Measurements from ENCODE around the gene ZNF862.

ZNF862 gene

GRCh38 chr7:149878523-149878921 is 40.3 kb downstream of the ZNF862 start:
- Histone ChIP-seq H3K9ac (ENCODE audit: low read length in 5 of 5) (no peak overlapping the region), H3K4me1 (ENCODE audit: control insufficient read depth in 5 of 5, insufficient read depth in 5 of 5, low read length in 5 of 5) (peaks cover 5 to 58% (median 33%) of the 10 kb centered on the region in 5 donors), H3K36me3 (ENCODE audit: control insufficient read depth in 5 of 5, insufficient read depth in 5 of 5, low read length in 5 of 5) (peaks cover 0 to 10% (median 0%) of the 10 kb centered on the region in 5 donors), H3K27ac (ENCODE audit: low read depth, low read length) (no peak overlapping the region), H3K27me3 (ENCODE audit: control insufficient read depth in 5 of 5, insufficient read depth in 4 of 5, low read length in 5 of 5) (no peaks in the 10 kb centered on the region), H3K4me3 (ENCODE audit: low read depth in 1 of 5, low read length in 5 of 5) (no peak overlapping the region), H3K9me3 (ENCODE audit: control insufficient read depth in 5 of 5, low read length in 5 of 5) (no peaks in the 10 kb centered on the region)

GRCh38 chr7:149879271-149879743 is 41.1 kb downstream of the ZNF862 start:
- Histone ChIP-seq H3K27ac (ENCODE audit: low read depth, low read length) (no peak overlapping the region), H3K4me3 (ENCODE audit: low read depth in 1 of 5, low read length in 5 of 5) (no peak overlapping the region), H3K9me3 (ENCODE audit: control insufficient read depth in 5 of 5, low read length in 5 of 5) (no peaks in the 10 kb centered on the region), H3K9ac (ENCODE audit: low read length in 5 of 5) (no peak overlapping the region), H3K36me3 (ENCODE audit: control insufficient read depth in 5 of 5, insufficient read depth in 5 of 5, low read length in 5 of 5) (peaks cover 0 to 10% (median 0%) of the 10 kb centered on the region in 5 donors), H3K4me1 (ENCODE audit: control insufficient read depth in 5 of 5, insufficient read depth in 5 of 5, low read length in 5 of 5) (peaks cover 5 to 58% (median 34%) of the 10 kb centered on the region in 5 donors), H3K27me3 (ENCODE audit: control insufficient read depth in 5 of 5, insufficient read depth in 4 of 5, low read length in 5 of 5) (no peaks in the 10 kb centered on the region)

GRCh38 chr7:149879766-149880637 is 41.8 kb downstream of the ZNF862 start:
- no peak overlapping the region for H3K4me3 ChIP-seq (ENCODE audit: low read depth in 1 of 5, low read length in 5 of 5)
- H3K9me3 ChIP-seq (ENCODE audit: control insufficient read depth in 5 of 5, low read length in 5 of 5) = no peaks in the 10 kb centered on the region
- H3K27me3 ChIP-seq (ENCODE audit: control insufficient read depth in 5 of 5, insufficient read depth in 4 of 5, low read length in 5 of 5) = no peaks in the 10 kb centered on the region
- H3K27ac ChIP-seq (ENCODE audit: low read depth, low read length) = no peak overlapping the region
- no peak overlapping the region for H3K9ac ChIP-seq (ENCODE audit: low read length in 5 of 5)
- H3K36me3 ChIP-seq (ENCODE audit: control insufficient read depth in 5 of 5, insufficient read depth in 5 of 5, low read length in 5 of 5) = peaks cover 0 to 10% (median 0%) of the 10 kb centered on the region in 5 donors
- peaks cover 5 to 58% (median 34%) of the 10 kb centered on the region in 5 donors for H3K4me1 ChIP-seq (ENCODE audit: control insufficient read depth in 5 of 5, insufficient read depth in 5 of 5, low read length in 5 of 5)

- Histone ChIP-seq H3K4me3 (ENCODE audit: low read depth in 1 of 5, low read length in 5 of 5) (no peak overlapping the region), H3K9me3 (ENCODE audit: control insufficient read depth in 5 of 5, low read length in 5 of 5) (no peaks in the 10 kb centered on the region), H3K9ac (ENCODE audit: low read length in 5 of 5) (peak overlapping the region in 2 of 5 donors; percentile 14 to 37), H3K4me1 (ENCODE audit: control insufficient read depth in 5 of 5, insufficient read depth in 5 of 5, low read length in 5 of 5) (peaks cover 5 to 58% (median 35%) of the 10 kb centered on the region in 5 donors), H3K27ac (ENCODE audit: low read depth, low read length) (no peak overlapping the region), H3K36me3 (ENCODE audit: control insufficient read depth in 5 of 5, insufficient read depth in 5 of 5, low read length in 5 of 5) (peaks cover 0 to 10% (median 0%) of the 10 kb centered on the region in 5 donors), H3K27me3 (ENCODE audit: control insufficient read depth in 5 of 5, insufficient read depth in 4 of 5, low read length in 5 of 5) (no peaks in the 10 kb centered on the region)
Measured at GRCh38 chr7:149880638-149881311, 42.6 kb downstream of the ZNF862 start.

- no peak overlapping the region for H3K27ac ChIP-seq (ENCODE audit: low read depth, low read length)
Measured at GRCh38 chr7:149881328-149882247, 43.4 kb downstream of the ZNF862 start.

GRCh38 chr7:149882248-149883047 is 44.3 kb downstream of the ZNF862 start:
- peaks cover 5 to 58% (median 35%) of the 10 kb centered on the region in 5 donors for H3K4me1 ChIP-seq (ENCODE audit: control insufficient read depth in 5 of 5, insufficient read depth in 5 of 5, low read length in 5 of 5)
- H3K9ac ChIP-seq (ENCODE audit: low read length in 5 of 5) = no peak overlapping the region
- H3K36me3 ChIP-seq (ENCODE audit: control insufficient read depth in 5 of 5, insufficient read depth in 5 of 5, low read length in 5 of 5) = peaks cover 0 to 10% (median 0%) of the 10 kb centered on the region in 5 donors
- no peak overlapping the region for H3K27ac ChIP-seq (ENCODE audit: low read depth, low read length)
- H3K4me3 ChIP-seq (ENCODE audit: low read depth in 1 of 5, low read length in 5 of 5) = no peak overlapping the region
- H3K27me3 ChIP-seq (ENCODE audit: control insufficient read depth in 5 of 5, insufficient read depth in 4 of 5, low read length in 5 of 5) = no peaks in the 10 kb centered on the region
- H3K9me3 ChIP-seq (ENCODE audit: control insufficient read depth in 5 of 5, low read length in 5 of 5) = no peaks in the 10 kb centered on the region

More at GRCh38 chr7:149881328-149882247, 43.4 kb downstream of the ZNF862 start:
- Histone ChIP-seq H3K27me3 (ENCODE audit: control insufficient read depth in 5 of 5, insufficient read depth in 4 of 5, low read length in 5 of 5) (no peaks in the 10 kb centered on the region), H3K9me3 (ENCODE audit: control insufficient read depth in 5 of 5, low read length in 5 of 5) (no peaks in the 10 kb centered on the region), H3K4me3 (ENCODE audit: low read depth in 1 of 5, low read length in 5 of 5) (no peak overlapping the region), H3K36me3 (ENCODE audit: control insufficient read depth in 5 of 5, insufficient read depth in 5 of 5, low read length in 5 of 5) (peaks cover 0 to 10% (median 0%) of the 10 kb centered on the region in 5 donors), H3K4me1 (ENCODE audit: control insufficient read depth in 5 of 5, insufficient read depth in 5 of 5, low read length in 5 of 5) (peaks cover 5 to 58% (median 35%) of the 10 kb centered on the region in 5 donors), H3K9ac (ENCODE audit: low read length in 5 of 5) (peak overlapping the region in 2 of 5 donors; percentile 14 to 37)

GRCh38 chr7:149883048-149883438 is 44.9 kb downstream of the ZNF862 start:
- Histone ChIP-seq H3K4me1 (ENCODE audit: control insufficient read depth in 5 of 5, insufficient read depth in 5 of 5, low read length in 5 of 5) (peaks cover 5 to 58% (median 35%) of the 10 kb centered on the region in 5 donors), H3K27me3 (ENCODE audit: control insufficient read depth in 5 of 5, insufficient read depth in 4 of 5, low read length in 5 of 5) (no peaks in the 10 kb centered on the region), H3K4me3 (ENCODE audit: low read depth in 1 of 5, low read length in 5 of 5) (no peak overlapping the region), H3K27ac (ENCODE audit: low read depth, low read length) (no peak overlapping the region), H3K9ac (ENCODE audit: low read length in 5 of 5) (no peak overlapping the region), H3K9me3 (ENCODE audit: control insufficient read depth in 5 of 5, low read length in 5 of 5) (no peaks in the 10 kb centered on the region), H3K36me3 (ENCODE audit: control insufficient read depth in 5 of 5, insufficient read depth in 5 of 5, low read length in 5 of 5) (peaks cover 0 to 7% (median 0%) of the 10 kb centered on the region in 5 donors)

- H3K9ac ChIP-seq (ENCODE audit: low read length in 5 of 5) = no peak overlapping the region
Measured at GRCh38 chr7:149883452-149883861, 45.3 kb downstream of the ZNF862 start.

GRCh38 chr7:149884016-149884415 is 45.8 kb downstream of the ZNF862 start:
- H3K36me3 ChIP-seq (ENCODE audit: control insufficient read depth in 5 of 5, insufficient read depth in 5 of 5, low read length in 5 of 5) = peaks cover 0 to 5% (median 0%) of the 10 kb centered on the region in 5 donors
- no peak overlapping the region for H3K4me3 ChIP-seq (ENCODE audit: low read depth in 1 of 5, low read length in 5 of 5)
- no peaks in the 10 kb centered on the region for H3K27me3 ChIP-seq (ENCODE audit: control insufficient read depth in 5 of 5, insufficient read depth in 4 of 5, low read length in 5 of 5)
- peaks cover 5 to 57% (median 35%) of the 10 kb centered on the region in 5 donors for H3K4me1 ChIP-seq (ENCODE audit: control insufficient read depth in 5 of 5, insufficient read depth in 5 of 5, low read length in 5 of 5)
- no peak overlapping the region for H3K27ac ChIP-seq (ENCODE audit: low read depth, low read length)
- H3K9ac ChIP-seq (ENCODE audit: low read length in 5 of 5) = no peak overlapping the region
- H3K9me3 ChIP-seq (ENCODE audit: control insufficient read depth in 5 of 5, low read length in 5 of 5) = no peaks in the 10 kb centered on the region

More at GRCh38 chr7:149883452-149883861, 45.3 kb downstream of the ZNF862 start:
- Histone ChIP-seq H3K27me3 (ENCODE audit: control insufficient read depth in 5 of 5, insufficient read depth in 4 of 5, low read length in 5 of 5) (no peaks in the 10 kb centered on the region), H3K4me3 (ENCODE audit: low read depth in 1 of 5, low read length in 5 of 5) (no peak overlapping the region), H3K27ac (ENCODE audit: low read depth, low read length) (no peak overlapping the region), H3K9me3 (ENCODE audit: control insufficient read depth in 5 of 5, low read length in 5 of 5) (no peaks in the 10 kb centered on the region), H3K36me3 (ENCODE audit: control insufficient read depth in 5 of 5, insufficient read depth in 5 of 5, low read length in 5 of 5) (peaks cover 0 to 5% (median 0%) of the 10 kb centered on the region in 5 donors), H3K4me1 (ENCODE audit: control insufficient read depth in 5 of 5, insufficient read depth in 5 of 5, low read length in 5 of 5) (peaks cover 5 to 58% (median 35%) of the 10 kb centered on the region in 5 donors)

Measured in subcutaneous abdominal adipose tissue (tissue), 5 donors.